Coronary artery (tissue), 2 donors: ENCODE results near the gene S100B.
A peak's percentile ranks its signal among the peaks of the same experiment; 100 is the strongest.

Experiments
- DNase-seq: peaks from one replicate; pipeline ENCODE4 v3.0.0-alpha.2; 2017; ENCODE audit warnings: low spot score
- H3K27ac ChIP-seq, 2 donors: fragments of 200-600 bp; sonication (generic); one replicate each; pipeline ENCODE4 v1.5.1; 2016 to 2019
- H3K4me3 ChIP-seq: fragments of 200-600 bp; sonication (generic); 2 replicates; pipeline ENCODE4 v1.5.1; 2016; ENCODE audit warnings: mild to moderate bottlenecking, moderate library complexity
- TF ChIP-seq, protein P1 (sequence below): fragments of 200-600 bp; sonication (generic); IDR thresholded peaks from one replicate; pipeline ENCODE4 v1.5.1; 2019; ENCODE audit warnings: antibody characterized with exemption

S100B gene

GRCh38 chr21:46560568-46561444 is 44.1 kb downstream of the S100B start:
- TF ChIP-seq, protein P1, sequence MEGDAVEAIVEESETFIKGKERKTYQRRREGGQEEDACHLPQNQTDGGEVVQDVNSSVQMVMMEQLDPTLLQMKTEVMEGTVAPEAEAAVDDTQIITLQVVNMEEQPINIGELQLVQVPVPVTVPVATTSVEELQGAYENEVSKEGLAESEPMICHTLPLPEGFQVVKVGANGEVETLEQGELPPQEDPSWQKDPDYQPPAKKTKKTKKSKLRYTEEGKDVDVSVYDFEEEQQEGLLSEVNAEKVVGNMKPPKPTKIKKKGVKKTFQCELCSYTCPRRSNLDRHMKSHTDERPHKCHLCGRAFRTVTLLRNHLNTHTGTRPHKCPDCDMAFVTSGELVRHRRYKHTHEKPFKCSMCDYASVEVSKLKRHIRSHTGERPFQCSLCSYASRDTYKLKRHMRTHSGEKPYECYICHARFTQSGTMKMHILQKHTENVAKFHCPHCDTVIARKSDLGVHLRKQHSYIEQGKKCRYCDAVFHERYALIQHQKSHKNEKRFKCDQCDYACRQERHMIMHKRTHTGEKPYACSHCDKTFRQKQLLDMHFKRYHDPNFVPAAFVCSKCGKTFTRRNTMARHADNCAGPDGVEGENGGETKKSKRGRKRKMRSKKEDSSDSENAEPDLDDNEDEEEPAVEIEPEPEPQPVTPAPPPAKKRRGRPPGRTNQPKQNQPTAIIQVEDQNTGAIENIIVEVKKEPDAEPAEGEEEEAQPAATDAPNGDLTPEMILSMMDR: no peak
- DNase-seq: no peak
- Histone ChIP-seq H3K27ac (no peak overlapping the region), H3K4me3 (no peak overlapping the region)

DNA sequence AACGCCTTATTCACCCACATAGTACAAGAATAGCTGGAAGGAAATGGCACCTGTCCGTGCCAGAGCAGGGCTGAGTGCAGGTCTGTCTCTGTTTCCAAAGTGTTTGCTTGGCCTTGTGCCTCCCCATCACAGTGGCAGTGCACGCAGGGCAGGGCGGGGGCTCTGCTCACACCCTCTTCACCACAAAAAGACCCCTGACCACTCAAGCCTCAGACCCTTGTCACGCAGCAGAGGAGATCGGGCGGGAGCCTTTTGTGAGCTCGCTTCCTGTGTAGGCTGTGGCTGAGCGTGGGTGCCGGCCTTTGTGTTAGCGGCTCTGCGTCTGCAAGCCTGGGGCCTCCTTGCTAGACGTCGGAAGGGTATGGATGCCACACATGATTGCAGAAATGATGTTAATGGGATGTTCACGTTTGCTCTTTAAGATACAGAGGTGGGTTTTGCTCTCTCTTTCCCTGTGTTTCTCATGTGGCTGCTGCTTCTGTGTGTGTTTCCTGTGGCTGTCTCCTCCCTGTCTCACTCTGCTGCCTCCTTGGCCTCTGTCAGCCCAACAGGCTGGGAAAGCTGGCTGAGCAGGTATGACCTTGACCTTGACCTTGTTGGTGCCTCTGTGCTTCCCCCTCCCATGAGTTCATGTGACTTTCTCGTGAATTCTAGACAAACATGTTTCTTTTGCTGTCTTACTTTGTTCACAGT is 45.4 kb downstream of the S100B start:
- no peak for DNase-seq
- TF ChIP-seq, protein P1: no peak
- Histone ChIP-seq H3K27ac (no peak overlapping the region), H3K4me3 (no peak overlapping the region)

DNA sequence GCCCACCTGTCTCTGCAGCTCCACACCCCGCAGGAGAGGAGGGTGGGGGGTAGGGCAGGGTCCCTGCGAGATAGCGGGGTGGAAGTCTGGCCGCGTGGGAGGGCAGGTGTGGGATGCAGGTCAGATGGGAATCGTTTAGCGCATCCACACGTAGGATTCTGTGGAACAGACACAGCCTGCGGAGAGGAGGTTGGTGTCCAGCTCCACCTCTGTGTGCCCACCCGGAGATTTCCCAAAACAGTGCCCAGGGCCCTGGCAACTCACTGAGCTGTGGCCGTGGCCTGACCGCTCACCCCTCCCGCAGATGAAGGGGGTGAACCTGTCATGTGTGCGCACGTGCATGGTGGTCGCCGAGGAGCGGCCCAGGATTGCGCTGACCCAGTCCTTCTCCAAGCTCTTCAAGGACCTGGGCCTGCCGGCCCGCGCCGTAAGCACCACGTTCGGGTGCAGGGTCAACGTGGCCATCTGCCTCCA is 46.9 kb downstream of the S100B start:
- TF ChIP-seq, protein P1: no peak
- Histone ChIP-seq H3K27ac (no peak overlapping the region), H3K4me3 (no peak overlapping the region)
- DNase-seq: peak; percentile 67

GRCh38 chr21:46557469-46557868 is 47.4 kb downstream of the S100B start:
- DNase-seq: peak; percentile 56
- no peak overlapping the region for H3K4me3 ChIP-seq
- TF ChIP-seq, protein P1: no peak
- no peak overlapping the region for H3K27ac ChIP-seq

- TF ChIP-seq, protein P1: no peak
- Histone ChIP-seq H3K4me3 (no peak overlapping the region), H3K27ac (no peak overlapping the region)
- DNase-seq: no peak
These were observed 48.1 kb downstream of the S100B start for GRCh38 chr21:46556802-46557201.

DNA sequence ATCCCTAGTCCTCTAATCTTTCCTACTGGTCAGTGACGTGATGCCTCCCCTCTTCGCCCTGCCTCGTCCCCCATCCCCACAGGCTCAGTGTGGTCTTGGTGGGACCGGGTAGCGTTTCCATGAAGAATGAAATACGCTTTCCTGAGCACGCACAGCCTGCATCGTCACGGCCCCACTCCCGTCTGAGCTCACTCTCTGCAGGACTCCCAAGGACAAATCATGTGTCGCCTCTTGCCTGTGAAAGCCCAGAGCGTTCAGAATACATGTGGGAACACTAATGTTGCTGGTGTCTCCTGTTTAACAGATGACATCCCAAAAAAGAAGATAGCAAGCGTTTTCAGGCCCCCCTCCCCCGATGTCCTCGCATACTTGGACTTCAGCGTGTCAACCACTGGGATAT is 49.2 kb downstream of the S100B start:
- H3K4me3 ChIP-seq: no peak overlapping the region
- TF ChIP-seq, protein P1: no peak
- no peak for DNase-seq
- no peak overlapping the region for H3K27ac ChIP-seq
